ENCODE data around the gene PRKCH. TPM values are rescaled to one million over a fixed set of nuclear protein-coding genes. Genes with fewer than 3 reads are reported as not detected.
A peak's percentile ranks its signal among the peaks of the same experiment; 100 is the strongest.
"Not testable (repeated sequence)": the region's sequence is repeated elsewhere in the genome, so short reads cannot be mapped to it uniquely, and the experiment has no call there.

Gene PRKCH
- total RNA-seq, 1 donor from 2014 or later, result 74.4 TPM

GRCh38 chr14:61460718-61461611 lies 139.6 kb downstream of the PRKCH start:
- H3K9me3 ChIP-seq, result no peaks in the 10 kb centered on the region
- H3K36me3 ChIP-seq, result peaks cover 32% of the 10 kb centered on the region
- ATAC-seq (peak; percentile 7), DNase-seq (no peak)
- peaks cover 13% of the 10 kb centered on the region for H3K4me1 ChIP-seq
- H3K4me3 ChIP-seq, result no peak overlapping the region
- TF ChIP-seq CTCF (IDR thresholded peaks at IDR 0.05), result no peak
- intact Hi-C loops (cut with DNase I), result loop anchor here (5.0 to 10.0 kb wide), 3 partner anchors 74 to 376 kb away; no protein-coding TSS in a partner anchor
- H3K27me3 ChIP-seq, result no peaks in the 10 kb centered on the region
- no peak overlapping the region for H3K27ac ChIP-seq

GRCh38 chr14:61461808-61462275 lies 140.5 kb downstream of the PRKCH start:
- Histone ChIP-seq H3K27ac (no peak overlapping the region), H3K4me1 (peaks cover 13% of the 10 kb centered on the region), H3K36me3 (peaks cover 32% of the 10 kb centered on the region), H3K4me3 (no peak overlapping the region), H3K9me3 (no peaks in the 10 kb centered on the region), H3K27me3 (no peaks in the 10 kb centered on the region)
- peak; percentile 78 for TF ChIP-seq CTCF (IDR thresholded peaks at IDR 0.05)
- DNase-seq (no peak), ATAC-seq (peak; percentile 79)
- intact Hi-C loops (cut with DNase I), result loop anchor here (5.0 to 10.0 kb wide), 3 partner anchors 73 to 375 kb away; no protein-coding TSS in a partner anchor

- no peak overlapping the region for H3K4me3 ChIP-seq
- ATAC-seq (no peak), DNase-seq (no peak)
- no peaks in the 10 kb centered on the region for H3K27me3 ChIP-seq
- H3K9me3 ChIP-seq, result no peaks in the 10 kb centered on the region
- peaks cover 19% of the 10 kb centered on the region for H3K4me1 ChIP-seq
- intact Hi-C loops (cut with DNase I), result loop anchor here (5.0 to 10.0 kb wide), 3 partner anchors 72 to 375 kb away; no protein-coding TSS in a partner anchor
- H3K36me3 ChIP-seq, result peaks cover 24% of the 10 kb centered on the region
- TF ChIP-seq CTCF (IDR thresholded peaks at IDR 0.05), result no peak
- no peak overlapping the region for H3K27ac ChIP-seq
Measured at GRCh38 chr14:61462566-61463193, 141.3 kb downstream of the PRKCH start.

GRCh38 chr14:61463664-61464285 lies 142.4 kb downstream of the PRKCH start:
- intact Hi-C loops (cut with DNase I), result loop anchor here (5.0 to 10.0 kb wide), 3 partner anchors 71 to 374 kb away; no protein-coding TSS in a partner anchor
- no peak overlapping the region for H3K4me3 ChIP-seq
- DNase-seq (no peak), ATAC-seq (no peak)
- no peak for TF ChIP-seq CTCF (IDR thresholded peaks at IDR 0.05)
- H3K4me1 ChIP-seq, result peaks cover 23% of the 10 kb centered on the region
- no peaks in the 10 kb centered on the region for H3K27me3 ChIP-seq
- H3K9me3 ChIP-seq, result no peaks in the 10 kb centered on the region
- peaks cover 13% of the 10 kb centered on the region for H3K36me3 ChIP-seq
- no peak overlapping the region for H3K27ac ChIP-seq

GRCh38 chr14:61464539-61465320 lies 143.4 kb downstream of the PRKCH start:
- H3K27ac ChIP-seq, H3K4me3 ChIP-seq, H3K27me3 ChIP-seq, DNase-seq, ATAC-seq, H3K9me3 ChIP-seq: not testable (repeated sequence)
- peaks cover 32% of the 10 kb centered on the region for H3K4me1 ChIP-seq
- intact Hi-C loops (cut with DNase I), result loop anchor here (5.0 to 10.0 kb wide), 3 partner anchors 70 to 373 kb away; no protein-coding TSS in a partner anchor
- H3K36me3 ChIP-seq, result peaks cover 11% of the 10 kb centered on the region
